B cell (primary cell): Measurements from ENCODE around the gene LYSMD3. TPM values are rescaled to one million over a fixed set of nuclear protein-coding genes. Genes with fewer than 3 reads are reported as not detected.
A peak's percentile ranks its signal among the peaks of the same experiment; 100 is the strongest.

Source experiments
- ATAC-seq: fragments of 200-7000 bp; cut with Tn5 transposase; one replicate; pipeline ENCODE4 v1.10.0; 2021; ENCODE audit warnings: low read depth, mild to moderate bottlenecking, moderate number of reproducible peaks, moderate library complexity
- CTCF ChIA-PET: fragments of 350-600 bp; sonication (Branson Sonifier 250); formaldehyde crosslinking; loops from one replicate; lab custom pipeline; 2021; ENCODE audit warnings: antibody characterized with exemption, inconsistent platforms; lab: Charles Lee
- POLR2A ChIA-PET: fragments of 350-600 bp; sonication (Branson Sonifier 250); formaldehyde crosslinking; loops from one replicate; lab custom pipeline; 2021; ENCODE audit warnings: antibody characterized with exemption; lab: Charles Lee
- DNase-seq: peaks from one replicate; pipeline ENCODE4 v3.0.0; 2013
- H2AFZ ChIP-seq: 2 replicates; pipeline ENCODE4 v1.6.1; 2012; ENCODE audit warnings: mild to moderate bottlenecking, low read depth, low read length; ENCODE audit not compliant: insufficient read depth, poor library complexity, severe bottlenecking
- H3K27ac ChIP-seq, 2 donors: 1 replicate in 1 of 2; 2 replicates in 1 of 2; pipeline ENCODE4 v1.5.1; 2012 to 2013; ENCODE audit warnings: low read length in 2 of 2, mild to moderate bottlenecking in 2 of 2, moderate library complexity in 1 of 2
- H3K27me3 ChIP-seq, 4 experiments: fragments of 200-600 bp in 1 of 4; sonication (generic) in 1 of 4; replicated peaks in 1 of 4; 1 replicate in 2 of 4; 2 replicates in 2 of 4; pipeline versions ENCODE4 v1.6.1 to v1.7.0; 2013 to 2016; ENCODE audit warnings: low read length in 3 of 4, mild to moderate bottlenecking in 2 of 4, mixed read lengths in 1 of 4, moderate library complexity in 1 of 4; ENCODE audit not compliant: insufficient read depth in 4 of 4, control insufficient read depth in 3 of 4; ENCODE audit errors: control extremely low read depth in 1 of 4
- H3K36me3 ChIP-seq, 2 experiments: replicated peaks in 1 of 2; 1 replicate in 1 of 2; 2 replicates in 1 of 2; pipeline versions ENCODE4 v1.6.1 to v1.7.1; 2013; ENCODE audit warnings: low read length in 1 of 2; ENCODE audit not compliant: insufficient read depth in 2 of 2, control insufficient read depth in 1 of 2; ENCODE audit errors: control extremely low read depth in 1 of 2, extremely low read depth in 1 of 2
- H3K4me1 ChIP-seq, 2 donors: fragments of 200-600 bp in 1 of 2; sonication (generic) in 1 of 2; 1 replicate in 1 of 2; 2 replicates in 1 of 2; pipeline versions ENCODE4 v1.5.1 to v1.6.1; 2013 to 2017; ENCODE audit warnings: low read length in 2 of 2; ENCODE audit not compliant: control insufficient read depth in 2 of 2, insufficient read depth in 2 of 2
- H3K4me2 ChIP-seq: replicated peaks from 2 replicates; pipeline ENCODE3; 2012; ENCODE audit warnings: mild to moderate bottlenecking, low read depth, low read length; ENCODE audit not compliant: poor library complexity, severe bottlenecking
- H3K4me3 ChIP-seq, 5 experiments: fragments of 200-600 bp in 1 of 5; sonication (generic) in 1 of 5; 1 replicate in 3 of 5; 2 replicates in 2 of 5; pipeline versions ENCODE4 v1.5.1 to v1.7.0; 2011 to 2016; ENCODE audit warnings: low read length in 4 of 5, mild to moderate bottlenecking in 4 of 5, low read depth in 2 of 5, control low read depth in 1 of 5, moderate library complexity in 1 of 5; ENCODE audit not compliant: insufficient read depth in 1 of 5; ENCODE audit errors: control extremely low read depth in 1 of 5, extremely low read depth in 1 of 5
- H3K79me2 ChIP-seq: fragments of 200-600 bp; sonication (generic); one replicate; pipeline ENCODE4 v1.6.0; 2016; ENCODE audit warnings: low read length; ENCODE audit not compliant: control insufficient read depth, insufficient read depth
- H3K9ac ChIP-seq: fragments of 200-600 bp; sonication (generic); 2 replicates; pipeline ENCODE4 v1.6.1; 2017; ENCODE audit warnings: mild to moderate bottlenecking, low read length, moderate library complexity
- H3K9me3 ChIP-seq, 3 donors: one replicate each; pipeline versions ENCODE4 v1.6.1 to v1.7.1; 2013; ENCODE audit warnings: low read length in 2 of 3; ENCODE audit not compliant: control insufficient read depth in 2 of 3, insufficient read depth in 1 of 3; ENCODE audit errors: control extremely low read depth in 1 of 3
- H4K20me1 ChIP-seq: 2 replicates; pipeline ENCODE4 v1.6.0; 2012; ENCODE audit warnings: mild to moderate bottlenecking, low read length; ENCODE audit not compliant: insufficient read depth, control insufficient read depth, poor library complexity, severe bottlenecking
- H3K27ac Mint-ChIP-seq: one replicate; pipeline ENCODE4 v1.8.0; 2021; ENCODE audit warnings: mixed read lengths
- H3K27me3 Mint-ChIP-seq: one replicate; pipeline ENCODE4 v1.8.0; 2021; ENCODE audit warnings: mixed read lengths
- H3K4me1 Mint-ChIP-seq: one replicate; pipeline ENCODE4 v1.8.0; 2021; ENCODE audit warnings: mixed read lengths
- H3K4me3 Mint-ChIP-seq: one replicate; pipeline ENCODE4 v1.8.0; 2021; ENCODE audit warnings: mixed read lengths
- H3K9me3 Mint-ChIP-seq: one replicate; pipeline ENCODE4 v1.8.0; 2022; ENCODE audit warnings: mixed read lengths; ENCODE audit not compliant: insufficient read depth
- CTCF ChIP-seq: fragments of 200-600 bp; IDR thresholded peaks from one replicate; pipeline ENCODE4 v1.8.0; 2022; ENCODE audit warnings: antibody characterized with exemption, mild to moderate bottlenecking
- EZH2 ChIP-seq: IDR thresholded peaks from 2 replicates; pipeline ENCODE4 v1.6.1; 2012; ENCODE audit warnings: borderline replicate concordance, low read depth, mild to moderate bottlenecking, moderate library complexity, low read length; ENCODE audit not compliant: insufficient read depth, poor library complexity, severe bottlenecking
- WGBS: methylation state at CpG from one replicate; pipeline ENCODE4 v1.1.5; 2013; ENCODE audit warnings: missing lambda C conversion rate; ENCODE audit not compliant: insufficient coverage; 5-methylcytosine and 5-hydroxymethylcytosine counted together
- intact Hi-C: fragments of 100-400 bp; cut with micrococcal nuclease; formaldehyde crosslinking; loops from one replicate; pipeline ENCODE4 v1.10.0; 2022
- polyA plus RNA-seq: library from polyadenylated mRNA; depleted of rRNA; stranded (reverse); fragments of >200 nt; gene quantifications from 2 replicates; pipeline ENCODE4 v1.2.3, GENCODE V29; 2012
- total RNA-seq, 2 donors: library from RNA; stranded (reverse); fragments of 120-200 nt in 1 of 2; gene quantifications; 1 replicate in 1 of 2; 2 replicates in 1 of 2; pipeline versions ENCODE4 v1.2.3 to v1.2.4, GENCODE V29; 2013 to 2022

Gene LYSMD3
- total and polyA plus RNA-seq, 2 donors (not counting 1 experiment from before 2014, with no cell fraction given): 6.0 to 25.2 TPM

DNA sequence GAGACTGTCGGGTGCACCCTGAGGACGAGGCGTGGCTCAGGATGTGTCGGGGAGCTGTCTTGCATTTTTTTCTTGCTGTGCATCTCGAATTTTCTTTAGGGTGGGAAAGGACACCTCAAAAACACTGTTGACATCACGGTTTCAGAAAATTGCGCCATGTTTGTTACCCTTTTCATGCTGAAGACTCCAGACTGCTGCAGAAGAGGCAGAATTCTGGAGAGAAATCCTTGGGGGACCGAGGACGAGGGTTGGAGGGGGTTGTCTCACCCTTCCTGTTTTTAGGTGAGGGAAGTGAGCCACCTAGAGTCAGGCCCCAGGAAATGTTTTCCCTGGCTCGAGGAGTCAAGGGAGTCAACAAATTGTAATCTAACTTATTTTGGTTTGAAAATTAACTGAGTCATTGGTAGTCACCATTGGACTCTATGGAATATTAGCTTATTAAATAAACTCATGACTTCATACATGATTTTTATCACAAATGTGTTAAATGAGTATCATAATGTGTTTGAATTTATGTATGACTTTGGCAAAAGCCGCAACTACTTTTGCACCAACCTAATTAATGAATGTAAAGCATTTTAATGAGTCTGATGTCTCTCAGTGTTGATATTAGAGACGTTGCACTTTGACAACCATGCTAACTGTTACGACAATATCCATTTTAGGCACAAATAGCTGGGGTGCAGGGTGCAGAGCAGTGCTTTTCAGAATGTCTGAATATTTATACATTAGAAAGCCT lies 724 bp upstream of the LYSMD3 start:
- peak; percentile 60 for TF ChIP-seq CTCF
- TF ChIP-seq EZH2: no peak
- Histone ChIP-seq H3K36me3 (no peaks in the 10 kb centered on the region), H3K27ac (peak overlapping the region; percentile 88 to 94), H3K9me3 (no peaks in the 10 kb centered on the region), H2AFZ (peak overlapping the region; percentile 94), H3K27me3 (peaks cover 0 to 27% (median 15%) of the 10 kb centered on the region in 4 experiments), H3K79me2 (peaks cover 33% of the 10 kb centered on the region), H3K4me2 (peak overlapping the region; percentile 92), H3K4me3 (peak overlapping the region; percentile 78 to 97 (median 83)), H3K9ac (peak overlapping the region; percentile 90), H3K4me1 (peaks cover 15 to 24% of the 10 kb centered on the region in 2 donors), H4K20me1 (peaks cover 7% of the 10 kb centered on the region)
- peaks cover 34% of the 10 kb centered on the region for H3K4me1 Mint-ChIP-seq
- DNase-seq: no peak
- peak overlapping the region; percentile 99 for H3K4me3 Mint-ChIP-seq
- peaks cover 29% of the 10 kb centered on the region for H3K27me3 Mint-ChIP-seq
- ChIA-PET CTCF (interaction anchor here (0.6 to 3.7 kb wide), 15 partner anchors 10 to 1801 kb away, joined by 3 to 68 read pairs (median 4); partner anchors contain the start of genes CETN3, MBLAC2 and POLR3G), POLR2A (interaction anchor here (0.6 to 2.9 kb wide), 5 partner anchors 55 to 853 kb away, joined by 4 to 12 read pairs (median 5); partner anchors contain the start of genes ARRDC3, CETN3, MBLAC2 and POLR3G)
- WGBS: 0% methylated on average over 9 of the region's 13 CpGs
- ATAC-seq: peak; percentile 32
- peak overlapping the region; percentile 99 for H3K27ac Mint-ChIP-seq
- intact Hi-C loops: loop anchor here (1.0 to 2.0 kb wide), 4 partner anchors 56 to 855 kb away; partner anchors contain the start of genes CETN3, MBLAC2 and POLR3G
- no peaks in the 10 kb centered on the region for H3K9me3 Mint-ChIP-seq
